Left ventricle myocardium inferior (tissue), 1 donor: ENCODE measurements around the gene CAST. TPM values are rescaled to one million over a fixed set of nuclear protein-coding genes. Genes with fewer than 3 reads are reported as not detected.

Experiments
- DNase-seq: peaks from one replicate; pipeline ENCODE4 v3.0.0-alpha.2; 2020
- H3K27ac ChIP-seq: fragments of 200-600 bp; replicated peaks from 2 replicates; pipeline ENCODE4 v1.8.0; 2021
- H3K27me3 ChIP-seq: fragments of 200-600 bp; 2 replicates; pipeline ENCODE4 v1.8.0; 2021; ENCODE audit warnings: low read depth
- H3K36me3 ChIP-seq: fragments of 200-600 bp; 2 replicates; pipeline ENCODE4 v1.8.0; 2021
- H3K4me1 ChIP-seq: fragments of 200-600 bp; 2 replicates; pipeline ENCODE4 v1.8.0; 2021
- H3K4me3 ChIP-seq: fragments of 200-600 bp; 2 replicates; pipeline ENCODE4 v1.8.0; 2021; ENCODE audit warnings: mild to moderate bottlenecking, moderate library complexity
- H3K9me3 ChIP-seq: fragments of 200-600 bp; replicated peaks from 2 replicates; pipeline ENCODE4 v1.8.0; 2021
- CTCF ChIP-seq: fragments of 200-600 bp; IDR thresholded peaks from 2 replicates; pipeline ENCODE4 v1.8.0; 2021; ENCODE audit warnings: antibody characterized with exemption, mild to moderate bottlenecking, borderline replicate concordance
- intact Hi-C: fragments of 100-400 bp; cut with micrococcal nuclease; formaldehyde crosslinking; loops from one replicate; pipeline ENCODE4 v1.11.0; 2022
- total RNA-seq: library from RNA; stranded (reverse); fragmentation: NEBNext Ultra II Directional; extraction: Animal tissue kit (Norgen Biotek cat#: 25700); gene quantifications from one replicate; pipeline ENCODE4 v1.2.1, GENCODE V29; 2021
- donor health status: DM: no; HTN: yes; CAD: no; lungs with severe emphysema.

CAST gene
- total RNA-seq, 1 donor from 2014 or later: 649 TPM

DNA sequence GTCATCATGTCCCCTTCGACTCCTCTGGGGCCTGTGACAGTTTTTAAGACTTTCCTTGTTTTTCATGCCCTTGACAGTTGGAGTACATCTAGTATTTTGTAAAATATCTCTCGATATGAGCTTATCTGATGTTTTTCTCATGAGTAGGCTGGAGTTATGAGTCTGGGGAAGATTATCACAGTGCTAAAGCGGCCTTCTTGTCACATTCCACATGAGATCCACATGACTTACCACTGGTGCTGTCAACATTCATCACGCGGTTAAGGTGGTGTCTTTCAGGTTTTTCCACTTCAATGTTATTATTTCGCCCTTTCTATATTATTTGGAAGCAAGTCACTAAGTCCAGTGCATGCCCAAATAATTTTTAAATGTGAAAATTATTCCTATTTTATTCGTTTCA is 17.1 kb upstream of the CAST start:
- intact Hi-C loops: no loop called here
- TF ChIP-seq CTCF: no peak
- Histone ChIP-seq H3K27me3 (no peaks in the 10 kb centered on the region), H3K36me3 (no peaks in the 10 kb centered on the region), H3K4me1 (no peaks in the 10 kb centered on the region), H3K4me3 (no peak overlapping the region), H3K9me3 (no peaks in the 10 kb centered on the region), H3K27ac (no peak overlapping the region)
- no peak for DNase-seq

DNA sequence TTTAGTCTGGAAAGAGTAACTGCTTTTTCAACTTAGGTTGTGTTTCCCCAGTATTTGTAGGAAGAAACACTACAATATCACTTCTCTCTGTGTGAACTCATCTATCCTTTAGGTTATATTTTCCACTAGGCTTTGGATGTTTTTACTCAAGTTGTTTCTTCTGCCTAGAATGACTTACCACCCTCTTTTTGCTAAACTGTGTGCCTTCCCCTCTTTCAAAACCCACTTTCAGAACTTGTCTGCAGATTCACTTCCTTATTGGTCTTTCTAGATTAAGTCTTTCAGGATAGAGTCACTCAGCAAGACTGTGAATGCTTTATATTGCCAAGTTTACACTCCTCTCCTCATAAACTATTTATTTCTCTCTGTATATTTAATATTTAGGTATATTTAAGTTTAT is 14.2 kb upstream of the CAST start:
- no peaks in the 10 kb centered on the region for H3K36me3 ChIP-seq
- no peak for TF ChIP-seq CTCF
- no peaks in the 10 kb centered on the region for H3K27me3 ChIP-seq
- H3K4me3 ChIP-seq: no peak overlapping the region
- intact Hi-C loops: no loop called here
- no peak for DNase-seq
- no peaks in the 10 kb centered on the region for H3K4me1 ChIP-seq
- no peak overlapping the region for H3K27ac ChIP-seq
- H3K9me3 ChIP-seq: no peaks in the 10 kb centered on the region

DNA sequence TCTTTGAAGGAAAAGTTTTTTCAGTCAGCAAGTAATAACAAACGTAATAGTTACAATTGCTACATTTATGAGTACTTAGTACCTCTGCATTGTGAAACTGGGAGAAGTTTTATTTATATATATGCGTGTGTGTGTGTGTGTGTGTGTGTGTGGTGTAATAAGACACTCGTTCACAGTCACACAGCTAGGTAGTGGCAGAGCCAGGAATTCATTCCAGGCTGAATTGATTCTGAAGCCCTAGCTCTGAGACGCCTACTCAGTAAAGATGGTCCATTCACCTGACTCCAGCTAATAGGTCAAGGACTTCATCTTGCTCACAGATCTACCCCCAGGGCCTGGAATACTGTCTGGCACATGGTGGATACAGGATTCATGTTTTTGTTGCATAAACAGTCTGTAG is 13.6 kb upstream of the CAST start:
- TF ChIP-seq CTCF: no peak
- Histone ChIP-seq H3K27me3 (no peaks in the 10 kb centered on the region), H3K4me3 (no peak overlapping the region), H3K4me1 (no peaks in the 10 kb centered on the region), H3K27ac (no peak overlapping the region), H3K36me3 (no peaks in the 10 kb centered on the region), H3K9me3 (no peaks in the 10 kb centered on the region)
- no peak for DNase-seq
- intact Hi-C loops: no loop called here

DNA sequence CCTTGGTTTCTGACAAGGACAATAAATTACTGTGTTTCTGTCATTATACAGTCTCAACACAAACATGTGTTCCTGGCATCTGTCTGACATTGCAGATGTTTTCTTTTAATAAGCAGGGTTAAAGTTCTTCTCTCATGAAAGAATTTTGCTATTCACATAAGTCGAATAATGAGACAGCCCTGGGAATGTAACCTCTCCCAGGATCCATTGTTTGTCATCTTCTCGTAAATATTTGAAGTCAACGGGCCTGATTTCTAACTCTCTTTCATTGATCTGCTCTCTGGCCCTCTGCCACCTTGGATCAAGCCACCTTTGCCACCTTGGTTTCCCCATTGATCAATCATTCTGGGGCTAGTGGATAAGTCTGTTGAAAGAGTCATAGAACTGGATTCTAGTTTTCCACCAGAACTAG is 12.9 kb upstream of the CAST start:
- Histone ChIP-seq H3K27ac (no peak overlapping the region), H3K4me1 (no peaks in the 10 kb centered on the region), H3K36me3 (no peaks in the 10 kb centered on the region), H3K4me3 (no peak overlapping the region), H3K9me3 (no peaks in the 10 kb centered on the region), H3K27me3 (no peaks in the 10 kb centered on the region)
- TF ChIP-seq CTCF: no peak
- DNase-seq: no peak
- intact Hi-C loops: no loop called here

GRCh38 chr5:96649681-96650540 is 12.3 kb upstream of the CAST start:
- TF ChIP-seq CTCF: no peak
- Histone ChIP-seq H3K36me3 (no peaks in the 10 kb centered on the region), H3K4me1 (no peaks in the 10 kb centered on the region), H3K9me3 (no peaks in the 10 kb centered on the region), H3K27me3 (no peaks in the 10 kb centered on the region), H3K27ac (no peak overlapping the region), H3K4me3 (no peak overlapping the region)
- no peak for DNase-seq
- intact Hi-C loops: no loop called here
